Lung (tissue), 12 donors: ENCODE measurements around the gene UBXN11. TPM values are rescaled to one million over a fixed set of nuclear protein-coding genes. Genes with fewer than 3 reads are reported as not detected.
A peak's percentile ranks its signal among the peaks of the same experiment; 100 is the strongest.

Experiments used
- ATAC-seq: fragments of 200-7000 bp; cut with Tn5 transposase; one replicate; pipeline ENCODE4 v1.9.1; 2020; ENCODE audit warnings: moderate number of reproducible peaks; ENCODE audit not compliant: insufficient read depth, low FRiP score
- DNase-seq, 3 donors: peaks; one replicate each; pipeline ENCODE4 v3.0.0-alpha.2; 2013 to 2017
- H3K27ac ChIP-seq, 2 donors: one replicate each; pipeline ENCODE4 v1.5.1; 2013; ENCODE audit warnings: mild to moderate bottlenecking in 2 of 2, moderate library complexity in 2 of 2, control low read depth in 1 of 2, inconsistent platforms in 1 of 2, low read depth in 1 of 2, low read length in 1 of 2
- H3K27me3 ChIP-seq, 3 donors: one replicate each; pipeline ENCODE4 v1.5.1; 2013; ENCODE audit warnings: low read length in 2 of 3; ENCODE audit not compliant: control insufficient read depth in 3 of 3, insufficient read depth in 3 of 3
- H3K36me3 ChIP-seq, 4 donors: one replicate each; pipeline ENCODE4 v1.5.1; 2013; ENCODE audit warnings: low read length in 4 of 4, mild to moderate bottlenecking in 1 of 4, moderate library complexity in 1 of 4; ENCODE audit not compliant: control insufficient read depth in 4 of 4, insufficient read depth in 4 of 4
- H3K4me1 ChIP-seq, 5 donors: one replicate each; pipeline ENCODE4 v1.5.1; 2013; ENCODE audit warnings: low read length in 5 of 5, mild to moderate bottlenecking in 2 of 5, moderate library complexity in 1 of 5; ENCODE audit not compliant: control insufficient read depth in 5 of 5, insufficient read depth in 5 of 5
- H3K4me3 ChIP-seq: one replicate; pipeline ENCODE4 v1.5.1; 2013; ENCODE audit warnings: mild to moderate bottlenecking, control low read depth, moderate library complexity
- H3K9ac ChIP-seq, 2 donors: one replicate each; pipeline ENCODE4 v1.5.1; 2013; ENCODE audit warnings: low read length in 2 of 2, control low read depth in 1 of 2; ENCODE audit not compliant: insufficient read depth in 1 of 2
- H3K9me3 ChIP-seq, 4 donors: one replicate each; pipeline ENCODE4 v1.5.1; 2013; ENCODE audit warnings: low read length in 3 of 4, mild to moderate bottlenecking in 1 of 4, moderate library complexity in 1 of 4; ENCODE audit not compliant: control insufficient read depth in 4 of 4, insufficient read depth in 3 of 4
- WGBS, 2 donors: extraction: QIAGEN DNeasy Blood & Tissue Kit; methylation state at CpG; one replicate each; pipeline ENCODE4 v1.1.7; 2013; 5-methylcytosine and 5-hydroxymethylcytosine counted together
- polyA plus RNA-seq, 2 donors: library from polyadenylated mRNA; stranded (reverse); fragments of 200-250 nt; gene quantifications; one replicate each; pipeline ENCODE4 v1.2.1, GENCODE V29; 2013
- total RNA-seq, 2 donors: library from RNA; depleted of rRNA in 1 of 2; stranded (reverse); fragments of >200 nt in 1 of 2; gene quantifications; one replicate each; pipeline ENCODE4 v1.2.1, GENCODE V29; 2014 to 2021
- TF ChIP-seq, protein P1 (sequence below): IDR thresholded peaks from 2 replicates; pipeline ENCODE4 v1.5.1; 2012; ENCODE audit warnings: mild to moderate bottlenecking; ENCODE audit errors: control extremely low read depth, extremely low read depth
- donor health status: control.
- donor health status: control.
- donor health status: Bipolar disorder and iron deficiency.
- donor health status: healthy.
- donor health status: DM: yes; HTN: yes; CAD: no.

UBXN11 gene
- total and polyA plus RNA-seq, 4 donors, result 20.1 to 82.1 (median 54.9) TPM

DNA sequence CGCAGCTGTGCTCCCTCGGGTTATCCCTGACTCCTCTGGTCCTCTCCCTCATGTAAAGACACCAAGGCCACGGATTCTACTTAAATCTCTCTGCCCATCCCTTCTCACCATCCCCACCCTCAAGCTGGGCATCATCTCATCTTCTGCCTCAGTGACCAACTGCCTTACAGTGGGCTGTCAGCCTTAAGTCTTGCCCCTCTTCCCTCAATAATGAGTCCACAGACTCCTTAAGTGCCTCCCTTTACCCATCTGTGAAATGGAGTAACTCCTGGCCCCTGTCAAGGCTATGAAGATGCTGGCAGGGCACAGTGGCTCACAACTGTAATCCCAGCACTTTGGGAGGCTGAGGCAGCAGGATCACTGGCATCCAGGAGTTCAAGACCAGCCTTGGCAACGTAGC is 14.5 kb downstream of the UBXN11 start:
- Histone ChIP-seq H3K27ac (no peak overlapping the region), H3K27me3 (no peaks in the 10 kb centered on the region), H3K9ac (no peak overlapping the region), H3K36me3 (peaks cover 0 to 11% (median 0%) of the 10 kb centered on the region in 4 donors), H3K4me1 (peaks cover 0 to 2% (median 0%) of the 10 kb centered on the region in 5 donors), H3K9me3 (no peaks in the 10 kb centered on the region), H3K4me3 (no peak overlapping the region)
- no peak for DNase-seq
- ATAC-seq, result no peak
- 90 to 96% methylated on average over 4 of the region's 4 CpGs for WGBS, 2 donors
- TF ChIP-seq, protein P1, sequence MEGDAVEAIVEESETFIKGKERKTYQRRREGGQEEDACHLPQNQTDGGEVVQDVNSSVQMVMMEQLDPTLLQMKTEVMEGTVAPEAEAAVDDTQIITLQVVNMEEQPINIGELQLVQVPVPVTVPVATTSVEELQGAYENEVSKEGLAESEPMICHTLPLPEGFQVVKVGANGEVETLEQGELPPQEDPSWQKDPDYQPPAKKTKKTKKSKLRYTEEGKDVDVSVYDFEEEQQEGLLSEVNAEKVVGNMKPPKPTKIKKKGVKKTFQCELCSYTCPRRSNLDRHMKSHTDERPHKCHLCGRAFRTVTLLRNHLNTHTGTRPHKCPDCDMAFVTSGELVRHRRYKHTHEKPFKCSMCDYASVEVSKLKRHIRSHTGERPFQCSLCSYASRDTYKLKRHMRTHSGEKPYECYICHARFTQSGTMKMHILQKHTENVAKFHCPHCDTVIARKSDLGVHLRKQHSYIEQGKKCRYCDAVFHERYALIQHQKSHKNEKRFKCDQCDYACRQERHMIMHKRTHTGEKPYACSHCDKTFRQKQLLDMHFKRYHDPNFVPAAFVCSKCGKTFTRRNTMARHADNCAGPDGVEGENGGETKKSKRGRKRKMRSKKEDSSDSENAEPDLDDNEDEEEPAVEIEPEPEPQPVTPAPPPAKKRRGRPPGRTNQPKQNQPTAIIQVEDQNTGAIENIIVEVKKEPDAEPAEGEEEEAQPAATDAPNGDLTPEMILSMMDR, result no peak

DNA sequence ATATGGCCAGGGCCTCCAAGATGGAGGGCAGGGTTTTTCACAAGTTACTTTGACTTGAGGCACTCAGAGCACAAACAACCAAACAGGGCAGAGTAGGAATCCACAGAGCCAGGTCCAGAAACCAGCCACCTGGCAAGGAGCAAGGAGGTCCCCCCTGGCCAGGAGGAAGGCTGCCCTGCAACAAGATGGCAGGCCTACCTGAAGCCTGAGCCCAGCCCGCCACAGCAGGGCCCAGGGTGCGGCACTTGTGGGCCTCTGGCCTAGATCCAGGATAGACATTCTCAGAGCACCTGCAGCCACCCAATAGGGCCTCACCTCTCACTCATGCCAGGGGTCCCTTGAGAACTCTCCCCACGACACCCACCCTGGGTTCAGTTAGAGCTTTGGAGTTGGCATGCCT is 15.0 kb downstream of the UBXN11 start:
- H3K4me3 ChIP-seq, result no peak overlapping the region
- peaks cover 0 to 2% (median 0%) of the 10 kb centered on the region in 5 donors for H3K4me1 ChIP-seq
- H3K9me3 ChIP-seq, result no peaks in the 10 kb centered on the region
- peaks cover 0 to 7% (median 0%) of the 10 kb centered on the region in 4 donors for H3K36me3 ChIP-seq
- DNase-seq (no peak), ATAC-seq (no peak)
- WGBS, 2 donors, result 96 to 100% methylated on average over 3 of the region's 3 CpGs
- TF ChIP-seq, protein P1, result no peak
- peak overlapping the region in 1 of 2 donors; percentile 26 for H3K27ac ChIP-seq
- H3K9ac ChIP-seq, result no peak overlapping the region
- no peaks in the 10 kb centered on the region for H3K27me3 ChIP-seq

DNA sequence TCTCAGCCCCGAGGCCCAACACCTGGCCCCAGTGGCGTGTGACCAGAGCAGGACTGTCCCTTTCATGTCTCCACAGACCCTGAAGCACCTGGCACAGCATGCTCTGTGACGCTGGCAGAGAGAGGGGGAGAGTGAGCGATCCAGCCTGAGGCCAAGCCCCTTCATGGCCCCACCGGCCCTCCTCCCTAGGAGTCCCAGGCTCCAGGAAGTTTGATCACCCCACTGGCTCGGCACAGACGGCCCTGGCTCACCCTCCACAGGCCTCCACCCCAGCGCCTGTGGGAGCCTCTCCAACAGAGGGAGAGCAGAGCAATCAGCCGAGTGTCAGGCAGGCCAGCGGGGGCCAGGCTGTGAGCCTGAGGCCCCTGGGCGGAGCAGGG is 15.6 kb downstream of the UBXN11 start:
- peaks cover 0 to 2% (median 0%) of the 10 kb centered on the region in 5 donors for H3K4me1 ChIP-seq
- H3K36me3 ChIP-seq, result peaks cover 0 to 5% (median 0%) of the 10 kb centered on the region in 4 donors
- ATAC-seq (no peak), DNase-seq (no peak)
- H3K9me3 ChIP-seq, result no peaks in the 10 kb centered on the region
- peak overlapping the region in 1 of 2 donors; percentile 91 for H3K27ac ChIP-seq
- TF ChIP-seq, protein P1, result no peak
- no peak overlapping the region for H3K9ac ChIP-seq
- no peaks in the 10 kb centered on the region for H3K27me3 ChIP-seq
- 71 to 77% methylated on average over 11 of the region's 11 CpGs for WGBS, 2 donors
- no peak overlapping the region for H3K4me3 ChIP-seq
